Measurements from ENCODE around the gene ARHGEF39.

The ARHGEF39 gene

DNA sequence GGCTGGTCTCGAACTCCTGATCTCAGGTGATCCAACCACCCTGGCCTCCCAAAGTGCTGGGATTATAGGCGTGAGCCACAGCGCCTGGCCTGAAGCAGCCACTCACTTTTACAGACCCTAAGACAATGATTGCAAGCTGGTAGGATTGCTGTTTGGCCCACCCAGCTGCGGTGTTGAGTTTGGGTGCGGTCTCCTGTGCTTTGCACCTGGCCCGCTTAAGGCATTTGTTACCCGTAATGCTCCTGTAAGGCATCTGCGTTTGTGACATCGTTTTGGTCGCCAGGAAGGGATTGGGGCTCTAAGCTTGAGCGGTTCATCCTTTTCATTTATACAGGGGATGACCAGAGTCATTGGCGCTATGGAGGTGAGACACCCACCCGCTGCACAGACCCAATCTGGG lies 10.2 kb upstream of the ARHGEF39 start:
- Histone ChIP-seq H3K27ac (no peak overlapping the region), H3K9me3 (replicated peaks in 1 of 11) (no peaks in the 10 kb centered on the region), H4K20me1 (peaks cover 0 to 3% (median 0%) of the 10 kb centered on the region in 11 experiments; a peak in 1 of 22 replicates), H3K36me3 (no peaks in the 10 kb centered on the region), H3K4me3 (peak overlapping the region in 4 of 10 experiments; percentile 32 to 63 (median 49); a peak in 5 of 20 replicates), H3K4me1 (peaks cover 0 to 12% (median 7%) of the 10 kb centered on the region in 10 experiments; a peak in 12 of 20 replicates), H3K27me3 (peaks cover 25 to 38% (median 35%) of the 10 kb centered on the region in 11 experiments), H3K4me2 (peak overlapping the region; percentile 62 to 76 (median 68); a peak in 17 of 22 replicates), H3K9ac (peak overlapping the region in 1 of 11 experiments; percentile 31; a peak in 1 of 22 replicates)
- TF ChIP-seq Cebpa-rat (IDR thresholded peaks at IDR 0.05) = no peak

DNA sequence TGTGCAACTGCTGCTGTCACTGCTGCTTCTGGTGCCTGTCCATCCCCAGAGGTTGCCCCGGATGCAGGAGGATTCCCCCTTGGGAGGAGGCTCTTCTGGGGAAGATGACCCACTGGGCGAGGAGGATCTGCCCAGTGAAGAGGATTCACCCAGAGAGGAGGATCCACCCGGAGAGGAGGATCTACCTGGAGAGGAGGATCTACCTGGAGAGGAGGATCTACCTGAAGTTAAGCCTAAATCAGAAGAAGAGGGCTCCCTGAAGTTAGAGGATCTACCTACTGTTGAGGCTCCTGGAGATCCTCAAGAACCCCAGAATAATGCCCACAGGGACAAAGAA lies 9.0 kb upstream of the ARHGEF39 start:
- Histone ChIP-seq H3K9ac (no peak overlapping the region), H3K4me3 (no peak overlapping the region), H4K20me1 (no peaks in the 10 kb centered on the region), H3K9me3 (replicated peaks in 1 of 11) (no peaks in the 10 kb centered on the region), H3K4me2 (no peak overlapping the region), H3K27me3 (peaks cover 25 to 38% (median 35%) of the 10 kb centered on the region in 11 experiments), H3K27ac (no peak overlapping the region), H3K36me3 (no peaks in the 10 kb centered on the region), H3K4me1 (peaks cover 0 to 9% (median 7%) of the 10 kb centered on the region in 10 experiments; a peak in 10 of 20 replicates)
- no peak for TF ChIP-seq Cebpa-rat (IDR thresholded peaks at IDR 0.05)

DNA sequence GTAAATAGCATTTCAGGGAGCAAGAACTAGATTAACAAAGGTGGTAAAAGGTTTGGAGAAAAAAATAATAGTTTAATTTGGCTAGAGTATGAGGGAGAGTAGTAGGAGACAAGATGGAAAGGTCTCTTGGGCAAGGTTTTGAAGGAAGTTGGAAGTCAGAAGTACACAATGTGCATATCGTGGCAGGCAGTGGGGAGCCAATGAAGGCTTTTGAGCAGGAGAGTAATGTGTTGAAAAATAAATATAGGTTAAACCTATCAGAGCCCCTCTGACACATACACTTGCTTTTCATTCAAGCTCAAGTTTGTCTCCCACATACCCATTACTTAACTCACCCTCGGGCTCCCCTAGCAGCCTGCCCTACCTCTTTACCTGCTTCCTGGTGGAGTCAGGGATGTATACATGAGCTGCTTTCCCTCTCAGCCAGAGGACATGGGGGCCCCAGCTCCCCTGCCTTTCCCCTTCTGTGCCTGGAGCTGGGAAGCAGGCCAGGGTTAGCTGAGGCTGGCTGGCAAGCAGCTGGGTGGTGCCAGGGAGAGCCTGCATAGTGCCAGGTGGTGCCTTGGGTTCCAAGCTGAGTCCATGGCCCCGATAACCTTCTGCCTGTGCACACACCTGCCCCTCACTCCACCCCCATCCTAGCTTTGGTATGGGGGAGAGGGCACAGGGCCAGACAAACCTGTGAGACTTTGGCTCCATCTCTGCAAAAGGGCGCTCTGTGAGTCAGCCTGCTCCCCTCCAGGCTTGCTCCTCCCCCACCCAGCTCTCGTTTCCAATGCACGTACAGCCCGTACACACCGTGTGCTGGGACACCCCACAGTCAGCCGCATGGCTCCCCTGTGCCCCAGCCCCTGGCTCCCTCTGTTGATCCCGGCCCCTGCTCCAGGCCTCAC lies 8.4 kb upstream of the ARHGEF39 start, which contains the start of gene CA9:
Gene CA9, plus strand, starts transcription at position 797 of the 893 bp plus-strand sequence. Its CDS starts 32 bp downstream, at position 829.
- Histone ChIP-seq H3K27ac (no peak within 1 kb of the TSS), H3K36me3 (no peaks in the 10 kb centered on the region), H3K4me3 (no peak within 1 kb of the TSS), H3K4me2 (no peak within 1 kb of the TSS), H3K9ac (no peak within 1 kb of the TSS), H3K27me3 (peaks cover 25 to 38% (median 35%) of the 10 kb centered on the region in 11 experiments), H4K20me1 (no peaks in the 10 kb centered on the region), H3K9me3 (replicated peaks in 1 of 11) (peaks cover 0 to 1% (median 0%) of the 10 kb centered on the region in 11 experiments; a peak in 1 of 22 replicates), H3K4me1 (peaks cover 0 to 9% (median 7%) of the 10 kb centered on the region in 10 experiments; a peak in 10 of 20 replicates)
- no peak for TF ChIP-seq Cebpa-rat (IDR thresholded peaks at IDR 0.05)

DNA sequence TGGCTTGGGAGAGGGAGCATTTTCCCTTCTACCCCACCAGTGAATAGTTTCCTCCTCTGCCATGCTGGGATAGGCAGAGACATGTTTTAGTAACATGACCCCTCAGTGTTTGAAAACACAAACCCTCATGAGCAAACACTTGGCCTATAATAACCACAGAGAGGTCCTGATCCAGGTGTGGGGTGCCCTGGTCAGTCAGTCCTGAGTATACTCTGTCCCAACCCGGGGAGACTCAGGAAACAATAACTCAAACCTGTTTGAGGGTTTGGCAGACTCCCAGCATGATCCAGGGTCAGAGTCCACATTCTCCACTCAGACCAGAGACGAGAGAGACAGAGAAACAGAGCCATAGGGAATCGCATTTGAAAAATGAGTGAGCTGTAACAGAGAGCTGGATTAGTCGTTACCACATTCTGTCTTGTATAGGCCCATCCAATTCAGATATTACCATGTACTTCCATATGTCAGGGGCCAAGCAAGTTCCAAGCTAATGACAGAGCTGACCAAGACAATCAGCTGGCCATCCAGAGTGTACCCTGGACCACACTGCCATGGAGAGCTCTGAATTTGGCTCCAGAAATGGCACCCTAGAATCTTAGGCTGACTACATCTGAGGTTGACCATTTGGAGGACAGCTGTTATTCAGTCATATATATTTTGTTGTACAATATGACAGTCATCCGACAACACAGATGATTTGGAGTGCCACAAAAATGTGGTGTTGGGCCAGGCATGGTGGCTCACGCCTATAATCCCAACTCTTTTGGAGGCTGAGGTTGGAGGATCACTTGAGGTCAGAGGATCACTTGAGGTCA lies 4.5 kb upstream of the ARHGEF39 start:
- no peak overlapping the region for H3K4me2 ChIP-seq
- H3K27ac ChIP-seq = no peak overlapping the region

DNA sequence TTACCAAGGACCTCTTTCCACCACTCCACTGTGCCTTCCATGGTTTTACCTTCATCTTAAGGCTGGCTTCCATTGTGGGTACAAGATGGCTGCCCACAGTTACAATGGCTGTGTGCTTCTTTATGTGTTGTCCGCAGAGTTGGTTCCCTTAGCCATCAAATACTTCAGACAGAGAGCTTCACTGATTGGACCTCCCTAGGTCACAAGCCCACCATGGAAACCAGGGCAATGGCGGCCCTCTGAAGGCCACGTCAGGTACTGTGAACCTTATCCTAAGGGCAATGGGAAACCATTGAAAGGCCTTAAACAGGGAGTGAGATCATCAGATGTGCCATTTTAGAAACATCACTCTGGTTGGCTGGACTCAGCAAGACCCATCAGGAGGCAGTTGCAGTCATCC lies 2.9 kb upstream of the ARHGEF39 start:
- TF ChIP-seq Cebpa-rat (IDR thresholded peaks at IDR 0.05) = no peak
- Histone ChIP-seq H4K20me1 (no peaks in the 10 kb centered on the region), H3K27me3 (no peaks in the 10 kb centered on the region), H3K4me1 (peaks cover 28 to 47% (median 42%) of the 10 kb centered on the region in 10 experiments), H3K27ac (no peak overlapping the region), H3K9ac (no peak overlapping the region), H3K36me3 (no peaks in the 10 kb centered on the region), H3K4me2 (no peak overlapping the region), H3K4me3 (no peak overlapping the region), H3K9me3 (replicated peaks in 1 of 11) (peaks cover 0 to 4% (median 0%) of the 10 kb centered on the region in 11 experiments; a peak in 3 of 22 replicates)

More for the DNA sequence above, 4.5 kb upstream of the ARHGEF39 start:
- Histone ChIP-seq H3K4me3 (no peak overlapping the region), H3K27me3 (peaks cover 4 to 14% (median 11%) of the 10 kb centered on the region in 11 experiments; a peak in 18 of 22 replicates), H3K9me3 (replicated peaks in 1 of 11) (peaks cover 0 to 4% (median 0%) of the 10 kb centered on the region in 11 experiments; a peak in 3 of 22 replicates), H3K4me1 (peaks cover 12 to 31% (median 26%) of the 10 kb centered on the region in 10 experiments), H4K20me1 (no peaks in the 10 kb centered on the region), H3K9ac (no peak overlapping the region), H3K36me3 (no peaks in the 10 kb centered on the region)
- no peak for TF ChIP-seq Cebpa-rat (IDR thresholded peaks at IDR 0.05)

DNA sequence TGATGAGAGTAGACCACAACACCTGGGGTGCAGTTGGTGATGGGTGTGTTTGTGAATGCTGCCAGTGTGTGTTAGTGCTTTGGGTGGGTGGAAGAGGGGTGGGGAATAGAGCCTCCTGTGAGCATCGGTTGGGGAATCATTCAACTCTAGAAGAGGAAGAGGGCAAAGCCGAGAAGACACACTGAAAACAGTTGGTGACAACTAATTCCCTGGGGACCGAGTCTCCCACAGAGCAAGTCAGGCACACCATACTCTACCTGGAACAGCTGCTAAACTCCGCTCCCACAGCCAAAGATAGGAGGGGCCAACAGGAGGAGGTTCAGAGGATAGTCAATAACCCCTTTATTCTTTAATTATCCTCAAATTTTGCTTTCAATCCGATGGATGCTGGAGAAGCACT lies 1.6 kb upstream of the ARHGEF39 start:
- Histone ChIP-seq H4K20me1 (no peaks in the 10 kb centered on the region), H3K4me1 (peaks cover 42 to 61% (median 56%) of the 10 kb centered on the region in 10 experiments), H3K27me3 (no peaks in the 10 kb centered on the region), H3K4me3 (no peak overlapping the region), H3K9me3 (replicated peaks in 1 of 11) (peaks cover 0 to 4% (median 0%) of the 10 kb centered on the region in 11 experiments; a peak in 3 of 22 replicates), H3K27ac (no peak overlapping the region), H3K36me3 (peaks cover 0 to 1% (median 0%) of the 10 kb centered on the region in 11 experiments; a peak in 2 of 22 replicates), H3K9ac (no peak overlapping the region), H3K4me2 (peak overlapping the region; percentile 11 to 97 (median 92); a peak in 19 of 22 replicates)
- no peak for TF ChIP-seq Cebpa-rat (IDR thresholded peaks at IDR 0.05)

DNA sequence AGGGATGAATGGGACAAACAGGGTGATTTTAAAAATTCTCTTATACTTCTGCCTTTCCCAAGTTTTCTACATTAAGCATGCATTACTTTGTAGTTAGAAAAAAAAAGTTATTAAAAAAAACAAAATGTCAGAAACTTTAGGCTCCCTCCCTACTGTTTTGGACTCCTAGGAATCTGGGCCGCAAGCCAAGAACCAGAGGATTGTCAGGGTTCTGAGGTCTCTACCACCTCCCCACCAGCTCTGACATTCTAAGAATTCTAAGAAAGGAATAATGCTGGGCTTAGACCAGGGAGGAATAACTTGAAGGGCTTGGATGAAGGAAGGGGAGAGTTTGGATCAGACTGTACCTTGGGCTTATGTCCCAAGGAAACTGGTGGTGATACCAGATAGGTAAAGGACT lies 1.1 kb upstream of the ARHGEF39 start:
- no peak overlapping the region for H3K27ac ChIP-seq
- peaks cover 0 to 6% (median under 1%) of the 10 kb centered on the region in 11 experiments; a peak in 8 of 22 replicates for H3K36me3 ChIP-seq
- no peaks in the 10 kb centered on the region for H3K27me3 ChIP-seq
- peaks cover 0 to 4% (median 0%) of the 10 kb centered on the region in 11 experiments; a peak in 3 of 22 replicates for H3K9me3 ChIP-seq (replicated peaks in 1 of 11)
- H3K4me2 ChIP-seq = peak overlapping the region; percentile 86 to 98 (median 95); a peak in 20 of 22 replicates
- no peak for TF ChIP-seq Cebpa-rat (IDR thresholded peaks at IDR 0.05)
- peaks cover 47 to 66% (median 61%) of the 10 kb centered on the region in 10 experiments for H3K4me1 ChIP-seq
- H4K20me1 ChIP-seq = no peaks in the 10 kb centered on the region
- peak overlapping the region in 4 of 10 experiments; percentile 61 to 66 (median 63); a peak in 4 of 20 replicates for H3K4me3 ChIP-seq
- peak overlapping the region in 2 of 11 experiments; percentile 67 to 79; a peak in 2 of 22 replicates for H3K9ac ChIP-seq

DNA sequence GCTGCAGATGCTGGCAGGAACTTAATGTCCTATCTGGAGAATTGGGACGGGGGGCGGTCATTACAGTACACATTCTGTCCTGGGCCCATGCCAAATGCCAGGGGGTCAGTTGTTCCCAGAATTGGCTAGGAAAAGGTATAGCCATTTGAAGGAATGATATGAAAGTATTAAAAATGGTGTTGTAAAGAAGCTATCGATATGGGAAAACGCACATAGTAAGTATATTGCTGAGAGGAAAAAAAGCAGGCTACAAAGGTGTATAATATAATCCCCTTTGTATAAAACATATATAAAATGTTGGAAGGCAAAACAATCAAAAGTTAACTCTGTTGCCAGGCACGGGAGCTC lies 450 bp upstream of the ARHGEF39 start:
- peaks cover 53 to 72% (median 67%) of the 10 kb centered on the region in 10 experiments for H3K4me1 ChIP-seq
- H3K27me3 ChIP-seq = no peaks in the 10 kb centered on the region
- peaks cover 0 to 4% (median 0%) of the 10 kb centered on the region in 11 experiments; a peak in 3 of 22 replicates for H3K9me3 ChIP-seq (replicated peaks in 1 of 11)
- peak overlapping the region in 9 of 11 experiments; percentile 56 to 83 (median 74); a peak in 17 of 22 replicates for H3K27ac ChIP-seq
- H4K20me1 ChIP-seq = peaks cover 0 to 6% (median 0%) of the 10 kb centered on the region in 11 experiments; a peak in 2 of 22 replicates
- H3K36me3 ChIP-seq = peaks cover 5 to 12% (median 6%) of the 10 kb centered on the region in 11 experiments; a peak in 16 of 22 replicates
- no peak for TF ChIP-seq Cebpa-rat (IDR thresholded peaks at IDR 0.05)
- peak overlapping the region; percentile 59 to 75 (median 64) for H3K4me3 ChIP-seq
- H3K9ac ChIP-seq = peak overlapping the region; percentile 60 to 79 (median 72); a peak in 21 of 22 replicates
- peak overlapping the region; percentile 86 to 98 (median 95) for H3K4me2 ChIP-seq
